Spinal cord (tissue), 10 donors: ENCODE results near the gene KCNK16. TPM values are rescaled to one million over a fixed set of nuclear protein-coding genes. Genes with fewer than 3 reads are reported as not detected.

Experiments
- DNase-seq, 6 donors: peaks; one replicate each; pipeline versions ENCODE4 v3.0.0 to v3.0.0-alpha.2; 2013 to 2015; ENCODE audit warnings: low spot score in 6 of 6, low read depth in 4 of 6
- H3K27ac ChIP-seq: one replicate; pipeline ENCODE4 v1.5.1; 2013; ENCODE audit warnings: low read depth, low read length, control low read depth
- H3K27me3 ChIP-seq: one replicate; pipeline ENCODE4 v1.6.1; 2013; ENCODE audit warnings: low read length; ENCODE audit not compliant: control insufficient read depth, insufficient read depth
- H3K36me3 ChIP-seq: one replicate; pipeline ENCODE4 v1.6.1; 2013; ENCODE audit warnings: low read length; ENCODE audit not compliant: control insufficient read depth, insufficient read depth
- H3K4me1 ChIP-seq: one replicate; pipeline ENCODE4 v1.6.1; 2013; ENCODE audit warnings: low read length; ENCODE audit not compliant: control insufficient read depth, insufficient read depth
- H3K4me3 ChIP-seq: one replicate; pipeline ENCODE4 v1.5.1; 2013; ENCODE audit warnings: low read depth, low read length, control low read depth
- H3K9me3 ChIP-seq: one replicate; pipeline ENCODE4 v1.6.1; 2013; ENCODE audit warnings: low read length; ENCODE audit not compliant: control insufficient read depth, insufficient read depth
- WGBS: methylation state at CpG from one replicate; pipeline ENCODE4 v1.1.5; 2013; ENCODE audit warnings: missing lambda C conversion rate; ENCODE audit not compliant: insufficient coverage; 5-methylcytosine and 5-hydroxymethylcytosine counted together
- polyA plus RNA-seq, 2 donors: library from polyadenylated mRNA; unstranded; fragments of 120-200 nt; gene quantifications; one replicate each; pipeline ENCODE4 v1.2.1, GENCODE V29; 2013; ENCODE audit not compliant: insufficient read length in 2 of 2
- total RNA-seq, 2 donors: library from RNA; depleted of rRNA in 1 of 2; stranded (reverse); fragments of 120-200 nt in 1 of 2; fragments of >200 nt in 1 of 2; gene quantifications; one replicate each; pipeline versions ENCODE4 v1.2.3 to v1.2.4, GENCODE V29; 2013 to 2014
- donor health status: healthy.

The KCNK16 gene
- total and polyA plus RNA-seq, 4 donors, result not detected

DNA sequence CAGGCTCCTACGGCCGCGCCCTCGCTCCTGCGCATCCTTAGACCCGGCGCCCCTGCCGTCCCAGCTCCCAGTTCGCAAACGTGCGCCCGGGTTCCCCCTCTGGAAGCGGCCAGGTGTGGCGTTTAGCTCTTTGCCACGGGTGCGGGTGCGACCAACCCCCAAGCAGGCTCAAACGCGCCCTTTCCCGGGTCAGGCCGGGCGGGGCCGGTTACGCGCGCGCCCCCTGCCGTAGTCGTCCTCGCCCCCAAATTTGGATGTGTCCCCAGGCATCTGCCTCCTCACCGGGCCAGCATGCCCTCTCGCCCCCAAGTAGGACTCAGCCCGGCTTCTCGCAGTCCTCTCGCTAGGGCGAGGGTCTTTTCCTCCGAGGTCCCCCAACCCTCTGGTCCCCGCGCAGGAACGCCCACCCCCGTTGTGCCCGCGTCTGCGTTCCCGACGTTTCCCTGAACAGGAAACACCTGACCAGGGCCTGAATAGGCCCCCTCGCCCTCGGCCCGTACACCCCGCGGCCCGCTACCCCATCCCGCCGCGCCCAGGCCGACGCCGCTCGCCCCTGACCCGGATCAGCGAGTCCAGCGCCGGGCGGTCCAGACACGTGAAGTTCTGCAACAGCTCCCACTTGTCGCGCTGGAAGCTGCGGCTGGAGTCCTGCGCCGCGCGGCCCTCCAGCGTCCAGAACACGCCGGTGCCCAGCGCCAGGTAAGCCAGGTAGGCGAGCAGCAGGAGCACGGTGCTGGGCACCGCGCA is 8.8 kb downstream of the KCNK16 start:
- H3K4me3 ChIP-seq, result peak overlapping the region; percentile 19
- peak in 1 of 6 donors; percentile 33 for DNase-seq
- H3K27ac ChIP-seq, result no peak overlapping the region
- no peaks in the 10 kb centered on the region for H3K36me3 ChIP-seq
- H3K4me1 ChIP-seq, result peaks cover 27% of the 10 kb centered on the region
- H3K9me3 ChIP-seq, result no peaks in the 10 kb centered on the region
- H3K27me3 ChIP-seq, result peaks cover 50% of the 10 kb centered on the region
- under 1% methylated on average over 80 of the region's 80 CpGs for WGBS

DNA sequence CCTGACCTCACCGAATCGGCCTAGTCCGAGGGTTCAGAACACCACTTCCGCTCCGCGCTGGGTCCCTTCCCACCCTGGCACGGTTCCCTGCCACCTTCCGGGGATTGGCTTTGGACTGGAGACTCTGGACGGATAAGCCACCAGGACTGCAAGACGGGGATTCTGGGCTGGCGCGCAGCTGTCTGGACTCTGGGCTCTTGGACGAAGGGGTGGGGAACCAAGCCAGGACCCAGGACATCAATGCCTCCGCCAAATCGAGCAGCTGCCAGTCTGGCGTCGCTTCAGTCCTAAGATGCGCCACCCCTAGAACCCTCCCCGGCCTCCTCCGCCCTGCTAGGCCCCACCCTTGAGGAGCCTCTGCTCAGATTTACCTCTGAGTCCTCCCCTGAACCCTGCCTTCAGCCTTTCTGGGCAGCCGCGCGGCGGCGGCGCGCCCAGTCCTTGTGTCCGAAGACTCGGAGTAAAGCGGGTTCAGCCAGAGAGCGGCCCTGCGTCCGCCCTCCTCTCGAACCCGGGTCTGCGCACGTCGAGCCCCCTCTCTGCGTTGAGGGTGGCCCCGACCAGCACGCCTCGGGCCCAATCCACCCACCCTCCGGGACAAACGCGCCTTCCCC is 9.5 kb downstream of the KCNK16 start:
- Histone ChIP-seq H3K36me3 (no peaks in the 10 kb centered on the region), H3K27me3 (peaks cover 50% of the 10 kb centered on the region), H3K27ac (no peak overlapping the region), H3K4me3 (peak overlapping the region; percentile 19), H3K4me1 (peaks cover 27% of the 10 kb centered on the region), H3K9me3 (no peaks in the 10 kb centered on the region)
- WGBS, result 19% methylated on average over 45 of the region's 45 CpGs
- DNase-seq, result peak in 1 of 6 donors; percentile 33

DNA sequence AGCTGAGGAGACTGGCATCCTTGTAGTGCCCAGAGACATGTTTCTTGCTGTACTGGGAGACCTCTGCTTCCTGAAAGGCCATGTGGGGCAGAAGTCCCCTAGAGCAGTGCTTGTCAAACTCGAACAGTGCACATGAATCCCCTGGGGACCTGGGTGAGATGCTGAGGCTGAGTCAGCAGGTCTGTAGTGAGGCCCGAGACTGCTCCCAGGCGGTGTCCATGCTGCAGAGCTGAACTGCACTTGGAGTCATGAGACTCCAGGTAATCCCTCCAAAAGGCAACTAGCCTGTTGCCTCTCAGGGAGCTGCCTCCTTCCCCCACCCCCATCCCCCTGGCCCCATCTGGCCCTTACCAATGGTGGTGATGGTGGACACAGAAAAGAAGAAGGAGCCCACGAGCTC is 12.0 kb downstream of the KCNK16 start:
- H3K27me3 ChIP-seq, result peaks cover 45% of the 10 kb centered on the region
- 44% methylated on average over 1 of the region's 4 CpGs for WGBS

DNA sequence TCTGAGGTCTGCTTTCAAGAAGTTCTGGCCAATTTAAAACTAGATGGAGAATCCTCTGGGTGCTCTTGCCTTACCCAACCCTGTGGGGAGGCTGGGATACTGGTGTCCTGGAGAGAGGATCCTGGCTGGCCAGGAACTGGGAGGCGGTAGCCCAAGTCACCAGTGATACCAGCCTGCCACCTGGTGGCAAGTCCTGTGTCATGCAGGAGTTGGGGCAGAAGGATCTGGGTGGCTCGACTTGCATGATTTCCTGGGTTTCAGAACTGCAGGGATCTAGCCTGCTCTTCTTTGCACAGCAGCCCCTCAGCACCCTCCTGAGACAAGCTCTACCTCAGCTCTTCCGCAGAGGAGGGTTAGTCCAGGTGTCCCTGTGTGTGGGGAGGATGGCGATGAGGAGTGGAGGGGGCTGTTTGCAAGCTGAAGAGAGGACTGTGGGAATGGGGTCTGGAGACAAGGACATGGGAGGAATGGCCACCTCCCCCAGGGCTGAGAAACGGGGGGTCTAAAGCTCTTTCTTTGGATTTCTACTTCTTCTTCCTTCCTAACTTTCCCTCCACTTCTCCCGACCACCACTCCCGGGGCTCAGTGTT is 12.5 kb downstream of the KCNK16 start:
- Histone ChIP-seq H3K27me3 (peaks cover 40% of the 10 kb centered on the region), H3K27ac (no peak overlapping the region), H3K4me3 (no peak overlapping the region), H3K9me3 (no peaks in the 10 kb centered on the region), H3K36me3 (no peaks in the 10 kb centered on the region), H3K4me1 (peaks cover 27% of the 10 kb centered on the region)
- peak in 5 of 6 donors; percentile 21 to 86 (median 52) for DNase-seq
- 69% methylated on average over 2 of the region's 7 CpGs for WGBS

More for the DNA sequence above, 12.0 kb downstream of the KCNK16 start:
- no peak overlapping the region for H3K27ac ChIP-seq
- H3K4me1 ChIP-seq, result peaks cover 27% of the 10 kb centered on the region
- H3K9me3 ChIP-seq, result no peaks in the 10 kb centered on the region
- DNase-seq, result no peak
- no peak overlapping the region for H3K4me3 ChIP-seq
- no peaks in the 10 kb centered on the region for H3K36me3 ChIP-seq

DNA sequence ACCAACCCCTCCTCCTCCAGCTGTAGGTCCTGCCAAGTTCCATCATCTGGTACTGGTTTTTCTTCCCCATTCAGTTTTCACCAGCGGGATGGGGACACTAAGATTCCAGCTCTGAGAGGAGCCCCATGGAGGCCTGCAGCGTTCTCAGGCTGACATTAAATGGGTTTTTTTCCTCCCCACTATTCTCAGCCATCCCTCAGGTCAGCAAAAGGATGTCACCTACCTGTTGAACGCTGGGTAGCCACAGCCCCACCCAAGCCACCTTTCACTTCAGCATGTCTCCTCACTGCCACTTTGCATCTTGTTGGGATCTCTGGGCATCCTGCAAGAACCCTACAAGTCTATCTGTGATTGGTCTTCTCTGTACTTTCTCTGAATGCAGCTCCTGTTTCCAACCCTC is 15.0 kb downstream of the KCNK16 start:
- no peak overlapping the region for H3K27ac ChIP-seq
- WGBS, result 62% methylated on average over 2 of the region's 3 CpGs
- peaks cover 1% of the 10 kb centered on the region for H3K9me3 ChIP-seq
- peaks cover 15% of the 10 kb centered on the region for H3K4me1 ChIP-seq
- H3K27me3 ChIP-seq, result peaks cover 14% of the 10 kb centered on the region
- no peak for DNase-seq
- H3K36me3 ChIP-seq, result no peaks in the 10 kb centered on the region
- H3K4me3 ChIP-seq, result no peak overlapping the region

- Histone ChIP-seq H3K4me3 (no peak overlapping the region), H3K4me1 (peaks cover 14% of the 10 kb centered on the region), H3K27me3 (peaks cover 2% of the 10 kb centered on the region), H3K36me3 (no peaks in the 10 kb centered on the region), H3K9me3 (peaks cover 1% of the 10 kb centered on the region), H3K27ac (no peak overlapping the region)
- no peak for DNase-seq
Measured at GRCh38 chr6:39304951-39305350, 17.6 kb downstream of the KCNK16 start.

DNA sequence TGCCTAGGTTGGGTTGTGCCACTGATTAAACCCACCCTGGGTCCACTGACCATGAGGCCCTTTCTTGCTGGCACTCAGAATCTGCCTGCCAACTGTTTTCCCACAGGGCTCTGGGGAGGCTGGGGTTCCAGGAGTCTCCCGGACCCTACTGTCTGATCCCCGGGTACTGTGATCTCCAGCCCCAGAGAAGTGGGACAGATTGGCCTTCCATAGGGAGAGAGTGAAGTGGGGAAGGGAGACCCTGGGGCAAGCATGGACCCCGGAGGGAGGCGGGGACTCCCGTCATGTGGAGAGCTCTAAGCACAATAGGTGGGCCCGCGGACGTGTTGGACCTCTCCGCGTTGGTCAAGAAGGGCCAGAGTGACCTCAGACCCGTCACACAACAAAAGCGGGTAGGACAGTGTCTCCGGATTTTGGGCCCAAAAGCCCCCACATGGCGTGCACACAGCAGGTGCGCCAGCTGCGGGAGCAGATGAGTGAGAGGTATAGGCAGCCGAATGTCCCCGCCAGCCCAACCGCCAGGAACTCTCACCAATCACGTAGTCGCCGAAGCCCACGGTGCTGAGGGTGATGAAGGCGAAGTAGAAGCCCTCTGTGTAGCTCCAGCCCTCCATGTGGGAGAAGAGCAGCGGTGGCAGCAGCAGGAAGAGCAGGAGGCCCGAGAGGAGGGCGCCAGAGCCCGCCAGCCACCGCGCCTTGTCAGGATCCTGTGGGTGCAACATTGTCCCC is 18.9 kb downstream of the KCNK16 start:
- Histone ChIP-seq H3K27me3 (peaks cover 2% of the 10 kb centered on the region), H3K4me1 (peaks cover 10% of the 10 kb centered on the region), H3K27ac (no peak overlapping the region), H3K9me3 (peaks cover 1% of the 10 kb centered on the region), H3K4me3 (no peak overlapping the region), H3K36me3 (no peaks in the 10 kb centered on the region)
- 88% methylated on average over 30 of the region's 30 CpGs for WGBS
- DNase-seq, result no peak

DNA sequence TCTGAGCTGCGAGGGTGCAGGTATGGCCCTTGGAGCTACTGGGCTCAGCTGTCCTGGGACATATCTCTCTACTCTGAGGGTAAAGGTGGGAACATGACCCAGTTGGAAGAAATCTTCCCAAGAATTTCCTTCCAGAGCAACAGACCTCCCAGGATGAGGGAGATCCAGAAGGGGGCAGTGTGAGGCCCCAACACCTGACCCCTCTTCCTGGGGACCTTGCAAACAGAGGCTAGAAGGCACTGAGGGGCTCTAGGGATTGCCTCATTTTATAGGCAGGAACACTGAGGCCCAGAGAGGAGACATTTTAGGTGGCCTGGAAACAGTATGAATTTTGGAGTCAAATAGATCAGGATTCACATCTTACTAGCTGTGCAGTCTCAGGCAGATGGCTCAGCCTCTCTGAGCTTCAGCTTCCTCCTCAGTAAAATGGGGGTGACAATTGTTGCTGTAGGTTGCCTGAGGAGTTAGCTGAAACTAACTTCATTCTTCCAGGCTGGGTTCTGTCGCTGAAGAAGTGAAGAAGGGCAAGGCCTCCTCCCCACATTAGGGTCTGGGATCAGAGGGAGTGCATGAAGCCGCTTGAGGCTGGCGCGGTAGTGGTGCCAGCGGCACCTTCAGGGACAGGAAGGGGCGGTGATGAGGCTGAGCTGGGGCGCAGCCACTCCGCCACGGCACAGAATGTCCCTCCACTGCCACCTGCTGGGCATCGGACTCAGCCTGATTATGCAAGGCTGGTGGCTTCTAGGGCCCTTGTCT is 19.7 kb downstream of the KCNK16 start:
- H3K9me3 ChIP-seq, result peaks cover 1% of the 10 kb centered on the region
- peak in 5 of 6 donors; percentile 47 to 91 (median 58) for DNase-seq
- 10% methylated on average over 10 of the region's 11 CpGs for WGBS
- no peak overlapping the region for H3K27ac ChIP-seq
- peaks cover 14% of the 10 kb centered on the region for H3K4me1 ChIP-seq
- H3K27me3 ChIP-seq, result peaks cover 2% of the 10 kb centered on the region
- H3K4me3 ChIP-seq, result no peak overlapping the region
- H3K36me3 ChIP-seq, result no peaks in the 10 kb centered on the region

- Histone ChIP-seq H3K27ac (no peak overlapping the region), H3K27me3 (peaks cover 2% of the 10 kb centered on the region), H3K9me3 (peaks cover 1% of the 10 kb centered on the region), H3K36me3 (no peaks in the 10 kb centered on the region), H3K4me3 (no peak overlapping the region), H3K4me1 (peaks cover 16% of the 10 kb centered on the region)
- no peak for DNase-seq
- 100% methylated on average over 2 of the region's 2 CpGs for WGBS
Measured at GRCh38 chr6:39302011-39302410, 20.5 kb downstream of the KCNK16 start.
